ENCODE measurements around the gene LNPK. TPM values are rescaled to one million over a fixed set of nuclear protein-coding genes. Genes with fewer than 3 reads are reported as not detected.

Gene LNPK, protein sequence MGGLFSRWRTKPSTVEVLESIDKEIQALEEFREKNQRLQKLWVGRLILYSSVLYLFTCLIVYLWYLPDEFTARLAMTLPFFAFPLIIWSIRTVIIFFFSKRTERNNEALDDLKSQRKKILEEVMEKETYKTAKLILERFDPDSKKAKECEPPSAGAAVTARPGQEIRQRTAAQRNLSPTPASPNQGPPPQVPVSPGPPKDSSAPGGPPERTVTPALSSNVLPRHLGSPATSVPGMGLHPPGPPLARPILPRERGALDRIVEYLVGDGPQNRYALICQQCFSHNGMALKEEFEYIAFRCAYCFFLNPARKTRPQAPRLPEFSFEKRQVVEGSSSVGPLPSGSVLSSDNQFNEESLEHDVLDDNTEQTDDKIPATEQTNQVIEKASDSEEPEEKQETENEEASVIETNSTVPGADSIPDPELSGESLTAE
- total RNA-seq (2014; rRNA removed; shearing (Covaris generic)), result 12.4 and 12.6 TPM in 2 replicates

DNA sequence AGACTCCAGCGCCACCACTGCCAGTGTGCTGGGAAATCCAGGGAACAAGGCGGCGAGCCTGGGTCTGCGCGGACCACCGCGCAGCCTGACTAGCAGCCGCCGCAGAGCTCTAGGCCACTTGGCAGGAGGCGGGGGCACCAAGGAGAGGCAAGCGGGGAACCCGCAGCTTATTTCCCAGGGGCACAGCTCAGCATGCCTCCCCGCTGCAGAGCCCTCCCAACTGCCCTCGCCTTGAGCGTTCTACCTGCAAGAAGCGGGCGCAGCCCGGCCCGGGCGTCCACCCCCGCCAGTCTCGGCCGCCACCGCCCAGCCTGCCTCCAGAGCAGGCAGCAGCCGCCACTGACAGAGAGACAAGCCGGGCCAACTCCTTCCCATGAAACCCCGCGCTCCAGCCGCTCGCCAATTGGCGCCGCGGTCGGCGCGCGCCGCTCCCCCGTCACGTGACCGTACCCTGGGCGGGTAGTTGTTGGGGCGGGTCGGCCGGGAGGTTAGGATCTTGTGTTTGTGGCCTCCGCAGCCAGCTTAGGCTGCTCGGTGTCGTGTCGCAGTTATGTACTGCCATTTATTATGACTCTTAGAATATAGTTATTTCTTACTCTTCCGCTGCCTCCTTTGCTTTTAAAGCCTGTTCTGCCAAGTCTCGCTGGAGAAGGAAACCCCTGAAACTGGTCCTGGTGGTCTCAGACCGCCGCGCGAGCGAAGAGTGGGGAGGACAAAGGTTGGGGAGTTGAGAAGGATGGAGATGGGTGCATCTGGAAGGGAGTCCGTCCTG, at the start of gene LNPK:
LNPK (minus strand) TSS at position 352 of the 772 bp plus-strand sequence. CDS start 6,683 bp downstream, outside the sequence.
- H3K36me3 ChIP-seq (replicated peaks; ENCODE audit: control insufficient read depth, insufficient read depth, low read length), result no peaks in the 10 kb centered on the region
- peaks cover 10% of the 10 kb centered on the region for H3K27me3 ChIP-seq (ENCODE audit: control insufficient read depth, insufficient read depth, low read length)
- peak within 1 kb of the TSS; percentile 82 for H3K4me3 ChIP-seq (ENCODE audit: insufficient read depth, low read depth, low read length)
- peak; percentile 92 for DNase-seq

DNA sequence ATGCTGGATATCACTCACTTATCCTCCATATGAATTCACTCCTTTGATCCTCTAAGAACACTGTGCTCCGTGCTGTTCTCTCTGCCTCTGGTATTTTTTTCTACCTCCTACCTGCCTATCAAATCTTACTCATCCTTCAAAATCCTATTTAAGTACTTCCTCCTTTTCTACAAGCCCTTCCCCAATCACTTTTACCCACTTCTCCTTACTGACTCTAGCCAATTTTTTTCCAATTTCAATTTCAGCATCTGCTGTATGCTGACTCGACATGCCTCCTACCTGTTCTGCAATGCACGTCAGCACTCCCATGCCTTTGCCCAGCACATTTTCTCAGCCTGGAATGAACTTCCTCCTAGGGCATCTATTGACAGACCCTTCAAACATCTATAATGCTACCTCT, 37.3 kb upstream of the LNPK start:
- Histone ChIP-seq H3K27me3 (ENCODE audit: control insufficient read depth, insufficient read depth, low read length) (no peaks in the 10 kb centered on the region; the same call in 1 of the 2 replicates), H3K4me3 (ENCODE audit: insufficient read depth, low read depth, low read length) (no peak overlapping the region), H3K36me3 (replicated peaks; ENCODE audit: control insufficient read depth, insufficient read depth, low read length) (no peaks in the 10 kb centered on the region)
- DNase-seq, result no peak

DNA sequence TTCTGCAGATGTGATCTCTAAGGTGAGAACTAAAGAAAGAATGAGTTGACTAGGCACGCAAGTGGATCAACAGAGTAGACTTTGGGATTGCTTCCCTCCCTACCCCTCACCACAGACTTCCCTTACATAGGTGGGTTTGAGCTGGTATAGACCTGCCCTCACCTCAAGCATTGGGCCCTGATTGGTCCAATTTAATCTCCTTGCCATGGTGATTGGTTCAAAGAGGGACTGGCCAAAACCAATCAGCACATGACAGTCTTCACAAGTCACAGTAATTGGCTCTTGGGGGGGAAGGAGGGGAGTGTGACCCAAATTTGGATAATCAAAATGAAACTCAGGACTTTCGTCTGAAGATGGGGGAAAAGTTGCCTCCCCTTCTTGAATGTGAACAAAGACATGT, 36.6 kb upstream of the LNPK start:
- DNase-seq, result no peak
- no peak overlapping the region for H3K4me3 ChIP-seq (ENCODE audit: insufficient read depth, low read depth, low read length)
- no peaks in the 10 kb centered on the region for H3K36me3 ChIP-seq (replicated peaks; ENCODE audit: control insufficient read depth, insufficient read depth, low read length)
- no peaks in the 10 kb centered on the region; the same call in 1 of the 2 replicates for H3K27me3 ChIP-seq (ENCODE audit: control insufficient read depth, insufficient read depth, low read length)

DNA sequence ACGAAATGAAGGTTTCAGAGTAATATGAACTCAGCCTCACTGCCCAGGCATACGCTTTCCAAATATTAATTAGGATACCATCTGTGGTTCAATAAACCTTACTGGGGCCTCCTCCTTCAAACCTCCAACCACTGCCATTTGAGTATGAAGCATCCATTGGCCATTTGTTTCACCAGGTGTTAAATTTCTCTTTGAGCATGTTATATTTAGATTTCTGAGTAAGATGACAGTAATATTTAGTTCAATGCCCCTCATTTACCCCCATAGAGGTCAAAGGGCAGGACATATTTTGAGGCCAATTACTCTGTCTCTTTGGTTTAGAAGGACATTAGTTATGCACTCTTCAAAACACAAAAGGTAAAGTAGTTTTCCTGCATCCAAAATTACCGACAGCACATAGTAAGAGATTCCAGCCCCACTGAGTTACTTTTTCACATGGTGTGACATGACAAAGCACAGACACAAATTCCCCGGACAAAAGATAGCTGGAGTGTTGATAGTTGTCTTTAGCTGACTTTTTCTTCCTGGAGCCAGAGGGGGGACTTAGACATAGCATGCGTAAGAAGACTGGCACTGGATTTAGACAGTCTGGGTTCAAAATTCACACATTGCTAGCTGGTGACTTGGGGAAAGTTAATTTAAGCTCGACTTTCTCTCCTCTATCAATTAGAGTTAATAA, 33.1 kb upstream of the LNPK start:
- Histone ChIP-seq H3K27me3 (ENCODE audit: control insufficient read depth, insufficient read depth, low read length) (no peaks in the 10 kb centered on the region; the same call in none of the 2 replicates), H3K36me3 (replicated peaks; ENCODE audit: control insufficient read depth, insufficient read depth, low read length) (no peaks in the 10 kb centered on the region), H3K4me3 (ENCODE audit: insufficient read depth, low read depth, low read length) (no peak overlapping the region)
- no peak for DNase-seq

DNA sequence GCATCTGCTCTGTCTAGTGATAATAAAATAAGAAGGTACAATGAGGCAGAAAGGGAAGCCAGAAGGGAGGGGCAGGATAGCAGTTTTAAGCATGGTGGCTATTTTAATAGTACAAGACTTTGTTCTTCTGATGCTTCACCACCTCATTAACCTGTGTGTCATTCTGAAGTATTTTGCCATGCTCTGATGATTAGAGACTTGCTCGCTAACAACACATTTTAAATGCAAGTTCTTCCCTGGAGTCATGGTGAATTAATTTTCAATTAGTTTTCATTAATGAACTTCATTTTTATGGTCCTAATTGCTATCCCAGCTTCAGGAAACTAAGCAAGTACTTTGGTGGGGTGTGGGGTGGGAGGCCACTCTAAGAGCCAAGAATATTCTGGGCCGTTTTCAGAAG, 25.7 kb upstream of the LNPK start:
- no peaks in the 10 kb centered on the region for H3K36me3 ChIP-seq (replicated peaks; ENCODE audit: control insufficient read depth, insufficient read depth, low read length)
- no peak for DNase-seq
- no peak overlapping the region for H3K4me3 ChIP-seq (ENCODE audit: insufficient read depth, low read depth, low read length)
- H3K27me3 ChIP-seq (ENCODE audit: control insufficient read depth, insufficient read depth, low read length), result no peaks in the 10 kb centered on the region

DNA sequence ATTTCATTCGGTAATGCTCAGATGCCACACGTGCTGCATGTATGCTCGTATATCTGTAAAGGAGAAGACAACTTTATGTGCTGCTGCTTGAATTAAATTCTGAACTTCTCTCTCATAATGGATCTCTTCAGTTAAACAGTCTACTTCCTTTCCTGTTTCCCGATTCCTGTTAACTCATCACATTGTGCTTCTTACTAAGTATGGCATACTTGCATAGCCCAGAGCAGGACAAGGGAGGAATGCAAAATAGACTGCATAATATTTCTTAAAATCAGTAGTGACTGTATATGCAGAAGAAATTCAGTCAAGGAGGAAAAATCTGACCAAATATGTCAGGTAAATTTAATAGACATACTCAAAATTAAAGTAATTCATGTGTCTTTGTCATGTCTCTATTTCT, 23.9 kb upstream of the LNPK start:
- H3K27me3 ChIP-seq (ENCODE audit: control insufficient read depth, insufficient read depth, low read length), result no peaks in the 10 kb centered on the region
- no peaks in the 10 kb centered on the region for H3K36me3 ChIP-seq (replicated peaks; ENCODE audit: control insufficient read depth, insufficient read depth, low read length)
- no peak overlapping the region for H3K4me3 ChIP-seq (ENCODE audit: insufficient read depth, low read depth, low read length)
- DNase-seq, result no peak

DNA sequence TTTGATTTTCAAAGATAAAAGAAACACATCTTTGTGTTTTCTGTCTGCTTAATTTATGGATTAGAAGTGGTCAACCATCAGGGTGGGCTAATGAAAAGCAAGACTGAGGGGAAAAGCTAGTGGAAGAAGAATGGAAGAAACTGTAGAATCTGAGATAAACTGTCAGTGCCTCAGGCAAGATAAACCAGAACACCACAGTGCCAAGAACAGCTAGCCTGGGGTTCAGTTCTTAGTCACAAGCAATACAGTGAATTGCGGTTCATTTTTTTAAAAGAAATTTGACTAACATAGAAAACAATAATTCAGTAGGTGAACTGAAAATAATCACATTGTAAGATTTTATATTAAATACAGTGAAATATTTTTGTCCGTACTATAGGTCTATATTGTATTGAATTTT, 22.0 kb upstream of the LNPK start:
- no peak overlapping the region for H3K4me3 ChIP-seq (ENCODE audit: insufficient read depth, low read depth, low read length)
- DNase-seq, result no peak
- H3K27me3 ChIP-seq (ENCODE audit: control insufficient read depth, insufficient read depth, low read length), result no peaks in the 10 kb centered on the region
- H3K36me3 ChIP-seq (replicated peaks; ENCODE audit: control insufficient read depth, insufficient read depth, low read length), result no peaks in the 10 kb centered on the region

DNA sequence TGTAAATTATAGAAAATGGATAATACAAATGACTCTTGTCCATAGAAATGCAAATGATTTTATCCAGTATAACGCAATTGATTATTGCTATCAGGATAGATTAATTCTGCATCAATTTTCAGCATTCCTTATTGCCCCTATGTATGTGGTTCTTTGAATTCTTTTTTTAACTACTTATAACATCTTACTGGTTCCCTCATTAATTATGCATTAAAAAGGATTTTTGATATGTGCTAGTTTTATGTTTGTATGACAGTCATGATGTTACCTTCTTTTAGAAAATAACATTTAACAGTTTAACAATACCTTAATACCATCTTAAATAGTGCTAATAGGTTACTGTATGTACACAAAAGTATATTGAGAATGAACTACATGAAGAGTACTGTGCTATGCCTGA, 20.0 kb upstream of the LNPK start:
- H3K4me3 ChIP-seq (ENCODE audit: insufficient read depth, low read depth, low read length), result no peak overlapping the region
- H3K36me3 ChIP-seq (replicated peaks; ENCODE audit: control insufficient read depth, insufficient read depth, low read length), result no peaks in the 10 kb centered on the region
- no peaks in the 10 kb centered on the region for H3K27me3 ChIP-seq (ENCODE audit: control insufficient read depth, insufficient read depth, low read length)
- DNase-seq, result no peak

DNA sequence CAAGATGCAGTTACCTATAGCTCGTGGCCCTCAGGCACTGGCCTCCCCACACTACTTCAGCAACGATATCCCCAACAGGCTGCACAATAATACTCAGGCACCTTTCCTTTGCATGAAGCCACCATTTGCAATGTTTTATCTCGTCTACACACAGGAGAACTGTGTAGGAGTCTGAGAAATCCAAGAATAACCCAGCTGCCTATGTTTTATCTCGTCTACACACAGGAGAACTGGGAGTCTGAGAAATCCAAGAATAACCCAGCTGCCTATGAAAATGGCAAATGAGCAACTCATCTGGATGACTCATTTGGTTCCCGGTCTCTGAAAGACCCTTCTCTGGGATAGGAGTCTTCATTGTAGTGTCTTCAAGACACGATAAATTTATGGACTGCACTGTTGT, 18.3 kb upstream of the LNPK start:
- Histone ChIP-seq H3K4me3 (ENCODE audit: insufficient read depth, low read depth, low read length) (no peak overlapping the region), H3K36me3 (replicated peaks; ENCODE audit: control insufficient read depth, insufficient read depth, low read length) (no peaks in the 10 kb centered on the region), H3K27me3 (ENCODE audit: control insufficient read depth, insufficient read depth, low read length) (no peaks in the 10 kb centered on the region)
- no peak for DNase-seq

DNA sequence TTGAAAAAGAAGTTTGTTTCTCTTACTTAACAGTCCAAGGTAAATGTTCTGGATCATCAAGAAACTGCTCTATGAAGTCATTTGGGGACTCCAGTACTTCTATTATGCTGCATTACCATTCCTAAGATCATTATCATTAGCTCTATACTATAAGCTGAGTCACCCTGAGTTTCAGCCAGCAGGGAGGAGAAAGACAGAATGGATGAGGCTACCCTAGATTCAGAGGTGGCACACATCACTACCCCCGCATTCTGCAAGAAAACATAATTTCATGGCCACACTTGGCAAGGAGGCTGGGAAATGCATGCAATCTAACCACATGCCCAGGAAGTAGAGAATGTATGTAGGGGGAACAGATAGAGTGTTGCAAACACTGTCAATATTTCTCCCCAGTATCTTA, 16.6 kb upstream of the LNPK start:
- no peaks in the 10 kb centered on the region for H3K27me3 ChIP-seq (ENCODE audit: control insufficient read depth, insufficient read depth, low read length)
- DNase-seq, result no peak
- H3K36me3 ChIP-seq (replicated peaks; ENCODE audit: control insufficient read depth, insufficient read depth, low read length), result no peaks in the 10 kb centered on the region
- H3K4me3 ChIP-seq (ENCODE audit: insufficient read depth, low read depth, low read length), result no peak overlapping the region

DNA sequence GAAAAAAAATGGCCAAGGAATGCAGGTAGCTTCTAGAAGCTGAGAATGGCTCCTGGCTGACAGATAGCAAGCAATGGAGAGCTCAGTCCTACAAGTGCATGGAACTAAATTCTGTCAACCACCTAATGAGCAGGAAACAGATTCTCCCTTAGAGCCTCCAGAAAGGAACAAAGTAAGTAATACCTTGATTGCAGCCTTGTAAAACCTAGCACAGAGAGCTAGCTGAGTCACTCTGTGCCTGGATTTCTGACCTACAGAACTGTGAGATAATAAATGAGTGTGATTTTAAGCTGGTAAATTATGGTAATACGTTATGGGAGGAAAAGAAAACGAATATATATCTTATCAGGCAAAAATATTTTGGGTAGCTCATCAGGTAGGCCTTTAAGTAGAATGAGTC, 7.4 kb upstream of the LNPK start:
- H3K4me3 ChIP-seq (ENCODE audit: insufficient read depth, low read depth, low read length), result no peak overlapping the region

DNA sequence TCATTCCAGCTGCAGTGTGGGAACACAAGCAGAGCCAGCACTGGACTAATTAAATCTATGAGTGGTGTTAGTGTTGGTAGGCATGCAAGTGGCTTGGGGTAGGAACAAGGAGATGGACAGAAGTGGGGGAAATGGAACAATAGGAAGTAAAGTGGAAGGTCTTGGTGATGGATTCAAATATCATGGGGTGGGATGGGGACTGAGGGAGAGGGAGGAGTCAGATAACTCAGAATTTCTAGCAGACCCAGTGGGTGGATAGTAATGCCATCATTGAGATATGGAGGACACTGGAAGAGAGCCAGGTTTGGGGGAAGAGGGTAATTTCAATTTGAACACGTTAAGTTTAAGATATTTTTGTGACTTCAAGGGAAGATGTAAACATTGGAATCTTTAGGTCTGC, 2.9 kb upstream of the LNPK start:
- no peaks in the 10 kb centered on the region for H3K36me3 ChIP-seq (replicated peaks; ENCODE audit: control insufficient read depth, insufficient read depth, low read length)
- H3K27me3 ChIP-seq (ENCODE audit: control insufficient read depth, insufficient read depth, low read length), result peaks cover 10% of the 10 kb centered on the region
- H3K4me3 ChIP-seq (ENCODE audit: insufficient read depth, low read depth, low read length), result no peak overlapping the region
- no peak for DNase-seq

More for the DNA sequence above, 7.4 kb upstream of the LNPK start:
- Histone ChIP-seq H3K27me3 (ENCODE audit: control insufficient read depth, insufficient read depth, low read length) (peaks cover 2% of the 10 kb centered on the region), H3K36me3 (replicated peaks; ENCODE audit: control insufficient read depth, insufficient read depth, low read length) (no peaks in the 10 kb centered on the region)
- no peak for DNase-seq

DNA sequence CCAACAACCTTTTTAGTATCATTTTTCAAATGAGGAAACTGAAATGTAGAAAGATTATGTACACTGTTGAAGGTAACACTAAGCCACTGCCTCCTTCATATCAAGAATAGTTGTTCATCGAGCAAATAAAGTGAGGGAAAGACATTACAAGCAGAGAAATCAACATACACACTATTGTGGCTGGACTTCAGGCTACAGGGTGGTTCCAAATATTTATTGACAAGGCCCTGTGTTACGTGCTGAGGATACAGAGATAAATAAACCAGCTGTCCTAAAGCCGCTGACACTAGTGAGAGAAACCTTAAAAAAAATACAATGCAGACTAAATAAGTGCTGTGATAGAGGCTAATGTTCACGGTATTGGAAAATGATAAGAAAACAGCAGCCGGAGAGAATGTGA, 1.9 kb upstream of the LNPK start:
- Histone ChIP-seq H3K27me3 (ENCODE audit: control insufficient read depth, insufficient read depth, low read length) (peaks cover 10% of the 10 kb centered on the region), H3K4me3 (ENCODE audit: insufficient read depth, low read depth, low read length) (no peak overlapping the region), H3K36me3 (replicated peaks; ENCODE audit: control insufficient read depth, insufficient read depth, low read length) (no peaks in the 10 kb centered on the region)
- DNase-seq, result no peak

DNA sequence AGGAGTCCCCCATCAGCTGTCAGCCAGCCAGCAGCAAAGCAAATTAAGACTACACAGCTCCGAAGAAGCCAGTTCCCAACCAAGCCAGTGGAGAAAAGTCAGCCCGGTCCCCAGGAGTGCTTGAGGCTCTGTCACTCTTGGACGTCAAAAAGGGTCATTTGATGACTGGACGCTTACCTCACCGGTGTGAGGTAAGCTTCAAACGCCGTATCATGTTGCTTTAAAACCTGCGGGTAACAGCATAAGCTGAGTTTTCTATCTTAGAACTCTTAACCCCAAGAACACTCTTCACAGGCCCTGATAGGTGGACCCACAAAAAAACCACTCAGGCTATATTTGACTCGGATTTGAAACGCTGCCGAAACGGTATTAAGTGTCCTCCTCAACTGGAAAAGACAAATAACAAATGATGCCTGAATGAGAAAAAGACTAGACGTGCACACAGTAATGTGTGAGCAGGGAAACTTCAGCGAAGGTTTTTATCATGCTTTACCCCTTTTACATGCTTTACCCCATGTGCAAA, 682 bp upstream of the LNPK start:
- H3K36me3 ChIP-seq (replicated peaks; ENCODE audit: control insufficient read depth, insufficient read depth, low read length), result no peaks in the 10 kb centered on the region
- peaks cover 10% of the 10 kb centered on the region for H3K27me3 ChIP-seq (ENCODE audit: control insufficient read depth, insufficient read depth, low read length)
- peak; percentile 18 for DNase-seq
- H3K4me3 ChIP-seq (ENCODE audit: insufficient read depth, low read depth, low read length), result peak overlapping the region; percentile 82
